Transverse colon (tissue), 4 donors: ENCODE results near the gene LMCD1. TPM values are rescaled to one million over a fixed set of nuclear protein-coding genes. Genes with fewer than 3 reads are reported as not detected.

Source experiments
- DNase-seq: peaks from one replicate; pipeline ENCODE4 v3.0.0-alpha.2; 2019
- H3K27ac ChIP-seq, 4 donors: fragments of 200-600 bp; sonication (generic); 2 replicates each; pipeline ENCODE4 v1.5.1; 2016 to 2018; ENCODE audit warnings: inconsistent platforms in 4 of 4
- H3K27me3 ChIP-seq: fragments of 200-600 bp; sonication (generic); 2 replicates; pipeline ENCODE4 v1.5.1; 2017; ENCODE audit warnings: inconsistent platforms
- H3K36me3 ChIP-seq, 4 donors: fragments of 200-600 bp; sonication (generic); 2 replicates each; pipeline ENCODE4 v1.5.1; 2017 to 2019; ENCODE audit warnings: inconsistent platforms in 4 of 4
- H3K4me1 ChIP-seq, 4 donors: fragments of 200-600 bp; sonication (generic); 2 replicates each; pipeline ENCODE4 v1.5.1; 2017 to 2020; ENCODE audit warnings: inconsistent platforms in 4 of 4
- H3K4me3 ChIP-seq, 4 donors: fragments of 200-600 bp; sonication (generic); 1 replicate in 1 of 4; 2 replicates in 3 of 4; pipeline versions ENCODE4 v1.5.1 to v1.6.1; 2017 to 2019; ENCODE audit warnings: inconsistent platforms in 4 of 4
- H3K9me3 ChIP-seq, 2 donors: fragments of 200-600 bp; sonication (generic); 2 replicates each; pipeline ENCODE4 v1.5.1; 2017 to 2019; ENCODE audit warnings: inconsistent platforms in 2 of 2
- CTCF ChIP-seq, 5 experiments: fragments of 200-600 bp in 3 of 5; fragments of 450-650 bp in 2 of 5; sonication (generic) in 3 of 5; IDR thresholded peaks; 1 replicate in 2 of 5; 2 replicates in 3 of 5; pipeline ENCODE4 v1.5.1; 2016 to 2017; ENCODE audit warnings: antibody characterized with exemption in 5 of 5, inconsistent platforms in 3 of 5, mild to moderate bottlenecking in 2 of 5, moderate library complexity in 1 of 5
- EP300 ChIP-seq: sonication (generic); formaldehyde crosslinking; IDR thresholded peaks from one replicate; pipeline ENCODE4 v1.6.1; 2017; ENCODE audit warnings: antibody characterized with exemption, low read depth
- POLR2A ChIP-seq: fragments of 450-650 bp; IDR thresholded peaks from one replicate; pipeline ENCODE4 v1.6.1; 2016; ENCODE audit warnings: antibody characterized with exemption, mild to moderate bottlenecking, moderate library complexity
- POLR2AphosphoS5 ChIP-seq, 3 donors: sonication (generic); formaldehyde crosslinking; IDR thresholded peaks; one replicate each; pipeline ENCODE4 v1.6.1; 2016; ENCODE audit warnings: antibody characterized with exemption in 3 of 3
- WGBS, 2 donors: methylation state at CpG; one replicate each; pipeline ENCODE4 v1.1.5; 2018; ENCODE audit warnings: low coverage in 1 of 2; 5-methylcytosine and 5-hydroxymethylcytosine counted together
- in situ Hi-C, 4 donors: fragments of 200-750 bp; cut with MboI; loops; one replicate each; pipeline versions ENCODE4 v1.15.0 to v1.15.1; 2017; ENCODE audit warnings: low sequenced_read_pairs in 3 of 4, low pct_ligation_motif_present in 1 of 4, low pct_unique_long_range_greater_than_20kb in 1 of 4
- intact Hi-C: fragments of 100-400 bp; cut with DNase I; formaldehyde crosslinking; loops from one replicate; pipeline ENCODE4 v1.15.1; 2023; ENCODE audit warnings: low total_unique reads
- total RNA-seq, 4 donors: library from RNA; depleted of rRNA; stranded (reverse); fragments of >200 nt; gene quantifications; one replicate each; pipeline ENCODE4 v1.1.0, GENCODE V29; 2016

LMCD1 gene
- total RNA-seq, 4 donors from 2014 or later: 6.7 to 26.6 (median 9.6) TPM

- intact Hi-C loops: no loop called here
- Histone ChIP-seq H3K27ac (peak overlapping the region in 3 of 4 donors; percentile 31 to 41 (median 41)), H3K9me3 (no peaks in the 10 kb centered on the region), H3K4me3 (no peak overlapping the region), H3K36me3 (no peaks in the 10 kb centered on the region), H3K4me1 (peaks cover 13 to 34% (median 20%) of the 10 kb centered on the region in 4 donors), H3K27me3 (no peaks in the 10 kb centered on the region)
- 28 to 43% methylated on average over 4 to 6 of the region's 6 CpGs for WGBS, 2 donors
- no peak for DNase-seq
- in situ Hi-C loops: no loop called here
- TF ChIP-seq CTCF (IDR thresholded peaks at IDR 0.05) (no peak), POLR2A (no peak), POLR2AphosphoS5 (IDR thresholded peaks at IDR 0.05) (no peak), EP300 (no peak)
These were observed 5.0 kb downstream of the LMCD1 start for GRCh38 chr3:8506571-8507061.

- peaks cover 11 to 29% (median 16%) of the 10 kb centered on the region in 4 donors for H3K4me1 ChIP-seq
These were observed 5.9 kb downstream of the LMCD1 start for GRCh38 chr3:8507496-8507895.

GRCh38 chr3:8509961-8510360, 8.3 kb downstream of the LMCD1 start:
- in situ Hi-C loops (no loop called here), intact Hi-C loops (no loop called here)
- no peak for TF ChIP-seq POLR2AphosphoS5 (IDR thresholded peaks at IDR 0.05)
- no peak for TF ChIP-seq EP300
- TF ChIP-seq CTCF (IDR thresholded peaks at IDR 0.05): no peak
- TF ChIP-seq POLR2A: no peak
- Histone ChIP-seq H3K4me3 (no peak overlapping the region), H3K36me3 (no peaks in the 10 kb centered on the region), H3K9me3 (no peaks in the 10 kb centered on the region), H3K27me3 (no peaks in the 10 kb centered on the region), H3K4me1 (peaks cover 9 to 18% (median 12%) of the 10 kb centered on the region in 4 donors), H3K27ac (no peak overlapping the region)
- DNase-seq: no peak
- 80 to 93% methylated on average over 1 to 6 of the region's 6 CpGs for WGBS, 2 donors

More at GRCh38 chr3:8507496-8507895, 5.9 kb downstream of the LMCD1 start:
- no peak for DNase-seq
- in situ Hi-C loops: no loop called here
- H3K9me3 ChIP-seq: no peaks in the 10 kb centered on the region
- WGBS, 2 donors: 77 to 81% methylated on average over 3 of the region's 3 CpGs
- H3K27me3 ChIP-seq: no peaks in the 10 kb centered on the region
- intact Hi-C loops: no loop called here
- TF ChIP-seq CTCF (IDR thresholded peaks at IDR 0.05) (no peak), POLR2A (no peak), POLR2AphosphoS5 (IDR thresholded peaks at IDR 0.05) (no peak), EP300 (no peak)
- H3K36me3 ChIP-seq: no peaks in the 10 kb centered on the region
- no peak overlapping the region for H3K27ac ChIP-seq
- no peak overlapping the region for H3K4me3 ChIP-seq

- H3K27ac ChIP-seq: no peak overlapping the region
- TF ChIP-seq CTCF (IDR thresholded peaks at IDR 0.05): no peak
- no peak for TF ChIP-seq POLR2A
- no peak for TF ChIP-seq EP300
- TF ChIP-seq POLR2AphosphoS5 (IDR thresholded peaks at IDR 0.05): no peak
- in situ Hi-C loops: no loop called here
These were observed 10.6 kb downstream of the LMCD1 start for GRCh38 chr3:8512234-8512633.

More at GRCh38 chr3:8512234-8512633, 10.6 kb downstream of the LMCD1 start:
- Histone ChIP-seq H3K27me3 (no peaks in the 10 kb centered on the region), H3K4me3 (no peak overlapping the region), H3K36me3 (no peaks in the 10 kb centered on the region), H3K9me3 (no peaks in the 10 kb centered on the region), H3K4me1 (no peaks in the 10 kb centered on the region)
- 85 to 94% methylated on average over 1 of the region's 1 CpG for WGBS, 2 donors
- no peak for DNase-seq
- intact Hi-C loops: no loop called here
